Activated CD8-positive, alpha-beta memory T cell treated with anti-CD3 and anti-CD28 coated beads, Interleukin-2, amount 10 ng/mL, durations not matched to agents 7 days and 5 days (primary cell): Measurements from ENCODE around the gene SH3RF1. TPM values are rescaled to one million over a fixed set of nuclear protein-coding genes. Genes with fewer than 3 reads are reported as not detected.
"Not testable (repeated sequence)": the region's sequence is repeated elsewhere in the genome, so short reads cannot be mapped to it uniquely, and the experiment has no call there.

ENCODE experiments used
- ATAC-seq: fragments of 150-1000 bp; cut with Tn5 transposase; one replicate; pipeline ENCODE4 v1.10.0; 2021; ENCODE audit warnings: moderate library complexity
- CTCF ChIA-PET: fragments of 350-600 bp; sonication (Branson Sonifier 250); formaldehyde crosslinking; loops from one replicate; lab custom pipeline; 2021; ENCODE audit warnings: antibody characterized with exemption; lab: Charles Lee
- DNase-seq: peaks from one replicate; pipeline ENCODE4 v3.0.0-alpha.2; 2020
- H3K27ac Mint-ChIP-seq: one replicate; pipeline ENCODE4 v1.8.0; 2021; ENCODE audit warnings: mild to moderate bottlenecking, mixed read lengths
- H3K27me3 Mint-ChIP-seq: one replicate; pipeline ENCODE4 v1.8.0; 2021; ENCODE audit warnings: mixed read lengths
- H3K36me3 Mint-ChIP-seq: one replicate; pipeline ENCODE4 v1.8.0; 2021; ENCODE audit warnings: mild to moderate bottlenecking, mixed read lengths
- H3K4me1 Mint-ChIP-seq: one replicate; pipeline ENCODE4 v1.8.0; 2021; ENCODE audit warnings: mixed read lengths
- H3K4me3 Mint-ChIP-seq: one replicate; pipeline ENCODE4 v1.8.0; 2021; ENCODE audit warnings: mild to moderate bottlenecking, moderate library complexity, mixed read lengths
- H3K9me3 Mint-ChIP-seq: one replicate; pipeline ENCODE4 v1.8.0; 2022; ENCODE audit warnings: low read depth, mixed read lengths
- total RNA-seq, 2 experiments: library from RNA; stranded (reverse); gene quantifications; one replicate each; pipeline ENCODE4 v1.2.3, GENCODE V29; 2021

SH3RF1 gene
- total RNA-seq, 2 experiments from 2014 or later, result 0.35 TPM; not detected in 1

DNA sequence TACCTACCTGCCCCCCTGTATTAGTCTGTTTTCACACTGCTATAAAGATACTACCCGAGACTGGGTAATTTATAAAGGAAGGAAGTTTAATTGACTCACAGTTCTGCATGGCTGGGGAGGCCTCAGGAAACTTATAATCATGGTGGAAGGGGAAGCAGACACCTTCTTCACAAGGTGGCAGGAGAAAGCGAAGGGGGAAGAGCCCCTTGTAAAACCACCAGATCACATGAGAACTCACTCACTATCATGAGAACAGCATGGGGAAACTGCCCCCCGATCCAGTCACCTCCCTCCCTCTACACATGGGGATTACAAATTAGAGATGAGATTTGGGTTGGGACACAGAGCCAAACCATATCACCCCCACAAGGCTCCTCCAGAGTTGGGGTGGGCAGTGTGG, 17.2 kb upstream of the SH3RF1 start:
- CTCF ChIA-PET, H3K27ac Mint-ChIP-seq, H3K9me3 Mint-ChIP-seq, H3K36me3 Mint-ChIP-seq, H3K4me3 Mint-ChIP-seq, DNase-seq, ATAC-seq, H3K4me1 Mint-ChIP-seq: not testable (repeated sequence)
- H3K27me3 Mint-ChIP-seq, result peaks cover 14% of the 10 kb centered on the region

DNA sequence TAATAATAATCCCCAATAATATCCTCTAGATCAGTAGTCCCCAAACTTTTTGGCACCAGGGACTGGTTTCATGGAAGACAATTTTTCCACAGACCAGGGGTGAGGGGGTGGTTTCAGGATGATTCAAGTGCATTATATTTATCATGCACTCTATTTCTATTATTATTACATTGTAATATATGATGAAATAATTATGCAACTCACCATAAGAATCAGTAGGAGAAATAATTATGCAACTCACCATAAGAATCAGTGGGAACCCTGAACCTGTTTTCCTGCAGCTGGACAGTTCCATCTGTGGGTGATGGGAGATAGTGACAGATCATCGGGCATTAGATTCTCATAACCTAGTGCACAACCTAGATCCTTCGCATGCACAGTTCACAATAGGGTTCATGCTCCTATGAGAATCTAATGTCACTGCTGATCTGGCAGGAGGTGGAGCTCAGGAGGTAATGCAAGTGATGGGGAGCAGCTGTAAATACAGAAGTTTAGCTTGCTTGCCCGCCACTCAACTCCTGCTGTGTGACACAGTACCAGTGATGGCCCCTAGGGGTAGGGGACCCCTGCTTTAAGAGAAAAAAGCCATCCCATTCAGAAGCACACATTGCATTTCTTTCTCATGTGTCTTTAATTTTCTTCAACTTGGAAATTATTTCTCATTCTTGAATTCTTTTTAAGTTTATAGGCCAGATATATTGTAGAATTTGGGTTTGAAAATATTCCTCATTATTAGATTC, 16.0 kb upstream of the SH3RF1 start:
- no peak for DNase-seq
- Mint-ChIP-seq H3K4me1 (no peaks in the 10 kb centered on the region), H3K27ac (no peak overlapping the region), H3K9me3 (no peaks in the 10 kb centered on the region), H3K4me3 (no peak overlapping the region), H3K36me3 (no peaks in the 10 kb centered on the region), H3K27me3 (peaks cover 7% of the 10 kb centered on the region)
- CTCF ChIA-PET, result interaction anchor here (1.3 kb wide), 1 partner anchor 26 kb away, joined by 3 read pairs; no protein-coding TSS in a partner anchor
- ATAC-seq, result no peak

DNA sequence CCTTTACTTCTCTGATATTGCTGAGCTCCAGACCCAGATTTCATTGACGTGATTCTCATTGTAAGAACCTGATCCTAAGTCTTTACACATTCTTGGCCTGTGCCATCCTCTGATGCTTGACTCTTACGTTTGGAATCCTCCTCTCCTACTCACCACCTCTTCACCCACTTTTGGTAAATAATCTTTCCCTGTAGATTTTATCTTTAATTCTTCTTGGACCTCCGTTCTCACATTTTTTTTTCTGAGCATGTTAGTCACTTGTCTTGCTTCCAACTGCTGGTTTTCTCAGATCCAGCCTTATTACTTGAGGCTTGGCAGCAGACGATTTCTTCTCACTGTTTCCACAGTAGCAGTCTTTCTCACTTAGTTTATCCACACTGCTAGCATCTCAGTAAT, 12.4 kb upstream of the SH3RF1 start:
- Mint-ChIP-seq H3K27ac (no peak overlapping the region), H3K9me3 (no peaks in the 10 kb centered on the region), H3K4me1 (no peaks in the 10 kb centered on the region), H3K36me3 (no peaks in the 10 kb centered on the region), H3K4me3 (no peak overlapping the region), H3K27me3 (peaks cover 7% of the 10 kb centered on the region)
- DNase-seq, result no peak
- no peak for ATAC-seq
- CTCF ChIA-PET, result no interaction called here

DNA sequence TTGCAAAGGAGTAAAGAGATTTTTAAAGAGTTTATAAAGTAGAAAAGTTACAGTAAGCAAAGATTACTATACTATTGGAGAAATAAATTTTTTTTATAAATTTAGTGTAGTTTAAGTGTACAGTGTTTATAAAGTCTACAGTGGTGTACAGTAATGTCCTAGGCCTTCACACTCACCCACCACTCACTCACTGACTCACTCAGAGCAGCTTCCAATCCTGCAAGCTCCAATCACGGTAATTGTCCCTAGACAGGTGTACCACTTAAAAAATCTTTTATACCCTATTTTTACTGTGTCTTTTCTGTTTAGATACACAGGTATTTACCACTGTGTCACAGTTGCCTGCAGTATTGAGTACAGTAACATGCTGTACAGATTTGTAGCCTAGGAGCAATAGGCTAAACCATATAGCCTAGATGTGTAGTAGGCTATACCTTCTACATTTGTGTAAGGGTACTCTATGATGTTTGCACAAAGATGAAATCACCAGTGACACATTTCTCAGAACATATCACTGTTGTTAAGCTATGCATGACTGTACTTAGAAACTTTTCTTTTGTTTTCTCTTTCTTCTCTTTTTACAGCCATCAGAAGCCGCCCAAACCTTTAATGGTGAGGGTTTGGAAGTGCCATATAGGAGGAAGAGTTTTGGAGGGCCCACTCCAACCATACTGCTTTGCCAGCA, 11.8 kb upstream of the SH3RF1 start:
- Mint-ChIP-seq H3K27ac (no peak overlapping the region), H3K4me1 (no peaks in the 10 kb centered on the region), H3K9me3 (no peaks in the 10 kb centered on the region), H3K27me3 (peaks cover 7% of the 10 kb centered on the region), H3K36me3 (no peaks in the 10 kb centered on the region), H3K4me3 (no peak overlapping the region)
- ATAC-seq, result no peak
- no peak for DNase-seq
- CTCF ChIA-PET, result interaction anchor here (0.6 kb wide), 1 partner anchor 15 kb away, joined by 3 read pairs; no protein-coding TSS in a partner anchor

DNA sequence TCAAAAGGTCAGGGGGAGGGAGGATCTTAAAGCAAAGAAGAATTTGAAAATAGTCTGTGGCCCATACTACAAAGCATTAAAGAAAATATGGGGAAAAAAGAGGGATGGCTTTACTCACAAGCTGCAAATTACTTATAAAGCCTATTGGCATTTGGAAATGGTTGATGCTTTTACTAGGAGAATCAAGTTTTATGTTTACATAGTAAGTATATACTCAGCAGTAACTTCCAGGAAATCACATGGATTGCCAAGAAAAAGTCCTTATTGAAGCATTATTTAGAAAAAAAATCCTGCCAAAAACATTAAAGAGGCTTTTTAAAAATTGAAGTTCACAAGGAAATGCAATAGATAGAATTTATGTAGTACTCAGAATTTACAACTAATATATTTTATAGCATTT, 8.4 kb upstream of the SH3RF1 start:
- Mint-ChIP-seq H3K9me3 (no peaks in the 10 kb centered on the region), H3K27me3 (peaks cover 24% of the 10 kb centered on the region), H3K27ac (no peak overlapping the region), H3K4me1 (no peaks in the 10 kb centered on the region), H3K36me3 (no peaks in the 10 kb centered on the region), H3K4me3 (no peak overlapping the region)
- CTCF ChIA-PET, result no interaction called here
- DNase-seq (no peak), ATAC-seq (no peak)

DNA sequence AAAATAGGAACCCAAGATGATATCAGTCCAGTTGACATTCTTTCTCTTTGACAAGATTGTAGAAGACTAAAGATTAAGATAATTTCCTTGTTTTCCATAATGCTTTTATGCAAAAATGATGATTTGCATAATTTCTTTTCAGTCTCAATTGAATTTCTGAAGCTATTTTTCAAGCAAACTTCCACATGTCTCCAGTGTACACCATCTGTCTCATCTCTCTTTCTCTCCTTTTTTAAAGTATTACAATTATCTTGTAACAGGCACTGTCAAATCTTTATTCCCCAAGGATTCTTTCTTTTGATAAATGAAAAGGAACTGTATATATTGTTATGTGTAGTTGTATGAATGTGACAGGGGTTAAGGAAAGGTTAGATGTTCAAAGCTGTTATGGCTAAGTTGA, 7.9 kb upstream of the SH3RF1 start:
- ATAC-seq, result no peak
- no peak overlapping the region for H3K4me3 Mint-ChIP-seq
- CTCF ChIA-PET, result no interaction called here
- no peak for DNase-seq
- no peaks in the 10 kb centered on the region for H3K9me3 Mint-ChIP-seq
- H3K27ac Mint-ChIP-seq, result no peak overlapping the region
- peaks cover 27% of the 10 kb centered on the region for H3K27me3 Mint-ChIP-seq
- no peaks in the 10 kb centered on the region for H3K36me3 Mint-ChIP-seq
- no peaks in the 10 kb centered on the region for H3K4me1 Mint-ChIP-seq

DNA sequence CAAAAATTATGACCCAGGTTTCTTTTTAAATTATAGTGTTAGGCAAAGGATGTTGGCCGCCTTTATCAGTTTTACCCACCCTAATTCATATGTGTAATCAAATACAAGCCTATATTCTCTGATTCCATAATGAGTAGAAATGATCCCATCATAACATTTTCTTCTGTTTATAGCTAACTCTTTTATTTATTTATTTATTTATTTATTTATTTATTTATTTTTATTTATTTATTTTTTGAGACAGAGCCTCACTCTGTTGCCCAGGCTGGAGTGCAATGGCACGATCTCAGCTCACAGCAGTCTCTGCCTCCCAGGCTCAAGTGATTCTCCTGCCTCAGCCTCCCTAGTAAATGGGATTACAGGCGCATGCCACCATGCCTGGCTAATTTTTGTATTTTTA, 7.1 kb upstream of the SH3RF1 start:
- ATAC-seq, CTCF ChIA-PET, H3K36me3 Mint-ChIP-seq, H3K4me3 Mint-ChIP-seq, H3K27ac Mint-ChIP-seq, H3K9me3 Mint-ChIP-seq, H3K4me1 Mint-ChIP-seq, DNase-seq: not testable (repeated sequence)
- peaks cover 32% of the 10 kb centered on the region for H3K27me3 Mint-ChIP-seq

DNA sequence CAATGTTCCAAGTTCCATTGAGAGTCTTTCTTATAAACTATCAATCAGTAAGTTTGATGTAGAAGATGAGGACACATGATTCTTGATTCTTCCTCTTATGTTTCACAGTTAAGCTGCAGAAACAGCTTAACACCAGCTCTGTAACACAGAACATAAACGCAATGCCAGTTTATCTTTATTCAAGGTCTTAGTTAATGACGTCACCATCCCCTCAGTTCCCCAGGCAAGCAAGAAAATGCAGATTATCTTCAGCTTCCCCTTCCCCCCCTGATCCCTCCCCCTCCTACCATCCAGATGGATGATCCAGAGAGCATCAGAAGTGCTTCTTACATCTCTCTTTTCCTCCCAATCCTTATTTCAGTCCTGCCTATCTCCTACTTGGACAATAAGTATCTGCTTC, 4.4 kb upstream of the SH3RF1 start:
- Mint-ChIP-seq H3K36me3 (no peaks in the 10 kb centered on the region), H3K27me3 (peaks cover 51% of the 10 kb centered on the region), H3K4me1 (peaks cover 7% of the 10 kb centered on the region), H3K27ac (no peak overlapping the region), H3K9me3 (no peaks in the 10 kb centered on the region), H3K4me3 (no peak overlapping the region)
- CTCF ChIA-PET, result no interaction called here
- DNase-seq, result no peak
- ATAC-seq, result no peak

DNA sequence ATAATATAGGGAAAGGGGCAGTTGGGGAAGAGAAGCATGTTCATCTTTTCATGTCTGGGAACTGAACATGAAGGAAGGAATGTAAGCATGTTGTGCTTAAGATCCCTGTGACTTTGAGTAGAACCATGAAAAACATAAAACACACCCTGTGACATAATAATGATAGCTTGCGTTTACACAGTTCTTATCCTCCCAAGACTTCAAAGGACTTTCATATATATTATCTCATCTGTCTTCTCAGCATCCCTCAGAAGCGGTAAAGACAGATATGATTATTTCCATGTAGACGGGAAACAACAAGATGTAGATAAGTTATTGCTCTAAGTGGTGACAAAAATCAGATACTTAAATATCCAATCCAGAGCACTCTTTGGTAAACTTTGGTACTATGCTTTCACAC, 3.3 kb upstream of the SH3RF1 start:
- ATAC-seq (no peak), DNase-seq (no peak)
- H3K27me3 Mint-ChIP-seq, result peaks cover 60% of the 10 kb centered on the region
- H3K27ac Mint-ChIP-seq, result no peak overlapping the region
- no peak overlapping the region for H3K4me3 Mint-ChIP-seq
- no peaks in the 10 kb centered on the region for H3K9me3 Mint-ChIP-seq
- no peaks in the 10 kb centered on the region for H3K36me3 Mint-ChIP-seq
- CTCF ChIA-PET, result no interaction called here
- H3K4me1 Mint-ChIP-seq, result peaks cover 10% of the 10 kb centered on the region

DNA sequence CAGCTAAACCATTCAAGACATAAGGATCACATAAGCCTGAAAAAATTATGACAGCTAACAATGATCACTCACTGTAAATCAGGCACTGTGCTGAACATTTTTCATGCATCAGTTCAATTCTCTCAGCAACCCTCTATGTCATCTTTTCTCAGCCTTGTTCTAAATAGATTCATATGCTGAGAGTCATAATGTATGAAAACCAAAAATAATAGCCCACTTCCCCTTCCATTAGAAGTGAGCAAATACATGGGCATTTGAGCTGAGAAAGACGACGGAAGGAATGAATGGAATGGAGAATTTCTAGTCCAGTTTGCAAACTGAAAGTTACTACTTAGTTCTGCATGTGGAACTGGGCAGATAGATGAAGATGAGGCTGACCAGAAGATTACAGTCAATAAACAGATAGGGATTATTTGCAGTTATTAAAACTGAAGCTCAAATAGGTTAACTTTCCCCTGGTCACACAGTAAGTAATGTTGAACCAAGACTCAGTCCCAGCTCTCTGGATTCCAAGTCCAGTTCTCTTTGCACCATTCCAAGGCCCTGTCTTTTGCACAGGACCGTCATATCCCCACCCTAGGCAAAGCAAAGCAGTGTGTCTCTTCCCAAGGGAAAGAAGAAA, 1.6 kb upstream of the SH3RF1 start:
- Mint-ChIP-seq H3K27ac (no peak overlapping the region), H3K36me3 (no peaks in the 10 kb centered on the region), H3K4me1 (peaks cover 10% of the 10 kb centered on the region), H3K9me3 (no peaks in the 10 kb centered on the region), H3K27me3 (peaks cover 64% of the 10 kb centered on the region), H3K4me3 (peak overlapping the region; percentile 30)
- CTCF ChIA-PET, result no interaction called here
- DNase-seq, result no peak
- ATAC-seq, result no peak

DNA sequence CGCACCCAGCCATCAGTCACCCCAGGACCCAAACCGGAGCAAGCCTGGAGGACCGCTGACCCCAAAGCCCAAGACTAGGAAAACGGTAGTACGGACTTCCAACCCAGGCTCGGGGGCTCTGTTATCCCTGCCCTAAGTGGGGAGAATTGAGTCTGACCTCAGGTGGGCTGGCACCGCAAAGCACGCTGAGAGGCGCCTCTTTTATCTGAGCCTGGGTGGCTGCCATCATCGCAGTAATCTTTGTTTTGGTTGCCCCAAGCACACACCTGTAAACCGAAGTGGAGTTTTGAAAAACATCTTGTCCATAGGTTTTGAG, 894 bp upstream of the SH3RF1 start:
- peaks cover 71% of the 10 kb centered on the region for H3K27me3 Mint-ChIP-seq
- H3K4me1 Mint-ChIP-seq, result peaks cover 10% of the 10 kb centered on the region
- DNase-seq (no peak), ATAC-seq (no peak)
- no peaks in the 10 kb centered on the region for H3K9me3 Mint-ChIP-seq
- no peaks in the 10 kb centered on the region for H3K36me3 Mint-ChIP-seq
- H3K27ac Mint-ChIP-seq, result no peak overlapping the region
- peak overlapping the region; percentile 30 for H3K4me3 Mint-ChIP-seq
- CTCF ChIA-PET, result no interaction called here

DNA sequence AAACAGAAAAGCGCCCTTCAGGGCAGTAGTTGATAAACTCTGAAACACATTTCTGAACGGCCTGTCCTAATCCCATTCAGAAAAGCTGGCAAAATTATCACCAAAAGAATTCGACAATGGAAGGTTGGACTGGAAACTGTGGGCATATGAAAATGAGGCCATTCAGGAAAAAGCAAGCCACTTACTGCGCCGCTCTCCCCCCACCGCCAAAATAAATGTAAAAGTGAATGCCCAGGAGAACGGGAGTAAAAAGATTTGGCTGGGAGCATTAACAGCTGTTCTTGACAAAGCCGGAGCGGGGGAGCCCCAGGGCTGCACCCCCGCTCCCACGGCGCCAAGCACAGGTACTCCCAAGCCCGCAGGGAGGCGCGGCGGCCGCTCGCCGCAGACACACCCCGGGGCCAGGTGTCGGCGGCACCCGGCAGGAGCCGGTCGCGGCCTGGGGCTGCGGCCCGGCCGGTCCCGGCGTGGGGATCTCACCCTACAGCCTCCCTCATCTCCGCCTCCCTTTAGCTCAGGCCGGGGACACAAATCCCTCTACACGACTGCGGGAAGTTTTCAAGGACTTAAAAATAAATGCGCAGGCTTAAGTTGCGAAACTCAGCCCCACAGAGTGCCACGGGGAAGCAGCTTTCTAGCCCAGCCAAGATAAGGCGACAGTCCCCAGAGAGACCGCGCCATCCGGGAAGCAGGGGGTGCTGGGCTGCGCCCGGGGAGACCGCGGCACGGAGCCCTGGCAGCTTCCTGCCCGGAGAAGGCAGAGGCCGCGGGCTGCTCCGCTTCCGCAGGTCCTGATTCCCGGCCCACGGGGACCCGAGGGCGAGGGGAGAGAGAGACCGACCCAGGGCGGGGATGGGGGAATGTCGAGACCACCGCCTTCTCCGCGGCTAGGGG, 593 bp downstream of the SH3RF1 start:
- H3K4me1 Mint-ChIP-seq, result peaks cover 10% of the 10 kb centered on the region

More for the DNA sequence above, 593 bp downstream of the SH3RF1 start:
- no peaks in the 10 kb centered on the region for H3K36me3 Mint-ChIP-seq
- ATAC-seq, result peak; percentile 68
- CTCF ChIA-PET, result interaction anchor here (0.9 to 1.0 kb wide), 2 partner anchors 237 to 260 kb away, joined by 3 read pairs; partner anchors contain the start of gene CBR4
- DNase-seq, result peak; percentile 47
- H3K4me3 Mint-ChIP-seq, result peak overlapping the region; percentile 68
- no peaks in the 10 kb centered on the region for H3K9me3 Mint-ChIP-seq
- H3K27me3 Mint-ChIP-seq, result peaks cover 68% of the 10 kb centered on the region
- no peak overlapping the region for H3K27ac Mint-ChIP-seq
